SH-SY5Y (cell line): ENCODE results near the gene IP6K3.

Experiments used
- GATA2 ChIP-seq: IDR thresholded peaks from 2 replicates; pipeline ENCODE4 v1.6.1; 2011; ENCODE audit warnings: mild to moderate bottlenecking, low read depth, low read length
- GATA3 ChIP-seq: IDR thresholded peaks from 2 replicates; pipeline ENCODE4 v1.6.1; 2011; ENCODE audit warnings: low read depth, mild to moderate bottlenecking, low read length, moderate library complexity

The IP6K3 gene

GRCh38 chr6:33686225-33686924, 60.3 kb downstream of the IP6K3 start:
- TF ChIP-seq GATA3 (no peak), GATA2 (no peak)

GRCh38 chr6:33685411-33686224, 61.1 kb downstream of the IP6K3 start:
- TF ChIP-seq GATA3, result no peak
- no peak for TF ChIP-seq GATA2

- TF ChIP-seq GATA3 (no peak), GATA2 (no peak)
These were observed 61.7 kb downstream of the IP6K3 start for GRCh38 chr6:33684983-33685382.

GRCh38 chr6:33684428-33684896, 62.2 kb downstream of the IP6K3 start:
- TF ChIP-seq GATA3 (no peak), GATA2 (no peak)

- no peak for TF ChIP-seq GATA2
- TF ChIP-seq GATA3, result no peak
These were observed 62.9 kb downstream of the IP6K3 start for GRCh38 chr6:33683576-33684427.

GRCh38 chr6:33683051-33683571, 63.6 kb downstream of the IP6K3 start:
- no peak for TF ChIP-seq GATA2

DNA sequence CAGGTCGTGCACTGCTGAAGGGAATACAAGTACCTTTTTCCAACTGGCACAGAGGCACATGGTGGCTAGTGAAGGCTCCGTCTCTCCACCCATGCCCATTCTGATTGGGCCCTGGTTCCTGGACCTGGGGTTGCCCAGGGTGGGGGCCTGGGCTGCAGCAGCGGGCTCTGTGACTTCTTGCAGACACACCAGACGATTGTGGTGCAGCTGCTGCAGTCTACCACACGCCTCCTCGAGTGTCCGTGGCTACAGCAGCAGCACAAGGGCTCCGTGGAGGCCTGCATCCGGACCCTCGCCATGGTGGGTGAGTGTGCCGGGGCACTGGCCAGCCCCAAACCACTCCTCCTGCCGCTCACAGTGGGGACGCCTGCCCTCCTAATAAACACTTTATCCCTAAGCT, 64.4 kb downstream of the IP6K3 start:
- TF ChIP-seq GATA3 (no peak), GATA2 (no peak)

DNA sequence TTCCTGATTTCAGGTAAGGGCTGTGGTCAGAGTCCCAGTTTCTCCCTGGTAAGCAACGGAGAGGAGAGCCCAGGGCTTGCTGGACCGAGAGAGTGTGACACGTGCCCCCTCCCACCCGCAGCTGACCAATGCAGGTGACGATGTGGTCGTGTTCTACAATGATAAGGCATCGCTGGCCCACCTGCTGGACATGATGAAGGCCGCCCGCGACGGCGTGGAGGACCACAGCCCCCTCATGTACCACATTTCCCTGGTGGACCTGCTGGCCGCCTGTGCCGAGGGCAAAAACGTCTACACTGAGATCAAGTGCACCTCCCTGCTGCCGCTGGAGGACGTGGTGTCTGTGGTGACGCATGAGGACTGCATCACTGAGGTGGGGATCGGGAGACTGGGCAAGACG, 66.9 kb downstream of the IP6K3 start:
- no peak for TF ChIP-seq GATA2
- TF ChIP-seq GATA3, result no peak

GRCh38 chr6:33678932-33679490, 67.7 kb downstream of the IP6K3 start:
- TF ChIP-seq GATA2, result no peak
- no peak for TF ChIP-seq GATA3

GRCh38 chr6:33678233-33678931, 68.3 kb downstream of the IP6K3 start:
- TF ChIP-seq GATA3 (no peak), GATA2 (no peak)

GRCh38 chr6:33677689-33678088, 69.0 kb downstream of the IP6K3 start:
- TF ChIP-seq GATA3, result no peak
- no peak for TF ChIP-seq GATA2

DNA sequence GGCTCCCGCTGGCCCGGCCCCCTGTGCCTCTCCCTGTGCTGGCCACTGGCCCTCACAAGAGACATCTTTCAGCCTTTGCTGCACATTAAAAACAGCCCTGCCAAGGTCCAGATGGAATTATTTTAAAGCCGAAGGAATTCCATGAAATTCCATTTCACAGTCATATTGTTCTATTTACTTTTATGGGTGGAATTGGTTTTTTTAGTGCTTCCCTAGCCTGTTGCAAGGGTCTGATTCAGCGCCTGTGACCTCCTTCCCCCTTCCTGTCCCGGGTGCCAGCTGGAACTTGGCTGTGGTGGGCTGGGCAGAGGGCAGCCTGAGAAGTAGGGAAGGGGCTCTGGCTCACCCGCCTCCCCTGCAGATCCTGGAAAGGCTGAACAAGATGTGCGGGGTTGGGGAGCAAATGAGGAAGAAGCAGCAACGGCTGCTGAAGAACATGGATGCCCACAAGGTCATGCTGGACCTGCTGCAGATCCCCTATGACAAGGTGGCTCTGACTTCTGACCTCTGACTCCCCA, 69.5 kb downstream of the IP6K3 start:
- TF ChIP-seq GATA2 (no peak), GATA3 (no peak)

DNA sequence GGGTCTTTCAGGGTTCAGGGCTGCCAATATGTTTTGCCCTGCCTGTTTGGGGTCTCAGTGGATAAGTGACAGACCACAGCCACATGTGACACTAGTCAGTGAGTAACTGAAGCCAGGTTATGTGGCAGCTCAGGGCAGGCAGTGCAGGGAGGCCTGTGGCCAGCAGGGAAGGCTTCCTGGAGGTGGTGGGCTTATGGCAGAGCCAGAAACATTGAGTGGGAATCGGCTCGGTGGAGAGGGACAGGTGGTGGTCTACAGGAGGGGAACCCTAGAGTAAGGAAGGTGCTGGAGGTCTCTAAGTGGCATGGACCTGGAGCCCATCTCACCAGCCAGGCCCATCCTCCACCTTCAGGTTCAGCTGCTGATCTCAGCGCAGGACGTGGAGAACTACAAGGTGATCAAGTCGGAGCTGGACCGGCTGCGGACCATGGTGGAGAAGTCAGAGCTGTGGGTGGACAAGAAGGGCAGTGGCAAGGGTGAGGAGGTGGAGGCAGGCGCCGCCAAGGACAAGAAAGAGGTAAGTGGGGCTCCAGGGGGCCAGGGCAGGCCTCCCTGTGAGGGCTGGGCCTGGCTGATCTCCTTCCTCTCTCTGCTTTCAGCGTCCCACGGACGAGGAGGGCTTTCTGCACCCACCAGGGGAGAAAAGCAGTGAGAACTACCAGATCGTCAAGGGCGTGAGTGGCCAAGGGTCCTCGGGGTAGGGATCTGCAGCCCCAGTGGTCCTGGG, 70.1 kb downstream of the IP6K3 start:
- TF ChIP-seq GATA3, result no peak
- no peak for TF ChIP-seq GATA2
